Osteocyte (in vitro differentiated cells): ENCODE results near the gene CAMK1D. TPM values are rescaled to one million over a fixed set of nuclear protein-coding genes. Genes with fewer than 3 reads are reported as not detected.

Experiments
- DNase-seq: peaks from one replicate; pipeline ENCODE4 v3.0.0; 2021; ENCODE audit warnings: mixed read lengths; ENCODE audit not compliant: unreplicated experiment; ENCODE audit errors: extremely low spot score
- H3K27ac Mint-ChIP-seq: one replicate; pipeline ENCODE4 v1.8.0; 2021; ENCODE audit warnings: mild to moderate bottlenecking, mixed read lengths; ENCODE audit not compliant: unreplicated experiment
- H3K27me3 Mint-ChIP-seq: one replicate; pipeline ENCODE4 v1.8.0; 2021; ENCODE audit warnings: mixed read lengths; ENCODE audit not compliant: unreplicated experiment
- H3K36me3 Mint-ChIP-seq: one replicate; pipeline ENCODE4 v1.8.0; 2021; ENCODE audit warnings: mixed read lengths; ENCODE audit not compliant: unreplicated experiment
- H3K4me1 Mint-ChIP-seq: one replicate; pipeline ENCODE4 v1.8.0; 2021; ENCODE audit warnings: mixed read lengths; ENCODE audit not compliant: unreplicated experiment
- H3K4me3 Mint-ChIP-seq: one replicate; pipeline ENCODE4 v1.8.0; 2021; ENCODE audit warnings: mild to moderate bottlenecking, moderate library complexity, mixed read lengths; ENCODE audit not compliant: unreplicated experiment
- H3K9me3 Mint-ChIP-seq: one replicate; pipeline ENCODE4 v1.8.0; 2021; ENCODE audit warnings: mixed read lengths; ENCODE audit not compliant: unreplicated experiment
- CTCF ChIP-seq: fragments of 200-600 bp; sonication (generic); IDR thresholded peaks from 2 replicates; pipeline ENCODE4 v1.5.0; 2021; ENCODE audit warnings: antibody characterized with exemption, mild to moderate bottlenecking, moderate library complexity
- total RNA-seq: library from RNA; stranded (reverse); gene quantifications from 2 replicates; pipeline ENCODE4 v1.2.1, GENCODE V29; 2021

CAMK1D gene
- total RNA-seq, 1 donor from 2014 or later: 13.7 TPM

GRCh38 chr10:12499076-12499986 lies 150.0 kb downstream of the CAMK1D start:
- TF ChIP-seq CTCF: no peak
- no peak overlapping the region for H3K27ac Mint-ChIP-seq
- no peak overlapping the region for H3K4me3 Mint-ChIP-seq
- H3K27me3 Mint-ChIP-seq: peaks cover 3% of the 10 kb centered on the region
- no peak for DNase-seq
- H3K9me3 Mint-ChIP-seq: no peaks in the 10 kb centered on the region
- H3K36me3 Mint-ChIP-seq: no peaks in the 10 kb centered on the region
- peaks cover 14% of the 10 kb centered on the region for H3K4me1 Mint-ChIP-seq

GRCh38 chr10:12500381-12501303 lies 151.3 kb downstream of the CAMK1D start:
- Mint-ChIP-seq H3K27me3 (peaks cover 7% of the 10 kb centered on the region), H3K36me3 (no peaks in the 10 kb centered on the region), H3K4me1 (peaks cover 14% of the 10 kb centered on the region), H3K4me3 (no peak overlapping the region), H3K9me3 (no peaks in the 10 kb centered on the region), H3K27ac (no peak overlapping the region)
- no peak for TF ChIP-seq CTCF
- peak; percentile 36 for DNase-seq

- no peaks in the 10 kb centered on the region for H3K36me3 Mint-ChIP-seq
- H3K27ac Mint-ChIP-seq: no peak overlapping the region
- peaks cover 14% of the 10 kb centered on the region for H3K4me1 Mint-ChIP-seq
- TF ChIP-seq CTCF: no peak
- H3K27me3 Mint-ChIP-seq: peaks cover 7% of the 10 kb centered on the region
- peak; percentile 27 for DNase-seq
- no peaks in the 10 kb centered on the region for H3K9me3 Mint-ChIP-seq
- no peak overlapping the region for H3K4me3 Mint-ChIP-seq
These were observed 152.0 kb downstream of the CAMK1D start for GRCh38 chr10:12501324-12501723.

GRCh38 chr10:12501841-12502525 lies 152.6 kb downstream of the CAMK1D start:
- peaks cover 7% of the 10 kb centered on the region for H3K27me3 Mint-ChIP-seq
- H3K4me3 Mint-ChIP-seq: no peak overlapping the region
- no peaks in the 10 kb centered on the region for H3K36me3 Mint-ChIP-seq
- H3K27ac Mint-ChIP-seq: no peak overlapping the region
- TF ChIP-seq CTCF: no peak
- no peaks in the 10 kb centered on the region for H3K9me3 Mint-ChIP-seq
- H3K4me1 Mint-ChIP-seq: peaks cover 14% of the 10 kb centered on the region
- DNase-seq: peak; percentile 75
